Activated CD8-positive, alpha-beta T cell treated with anti-CD3 and anti-CD28 coated beads for 36 hours (primary cell): ENCODE data around the gene SLAMF1. TPM values are rescaled to one million over a fixed set of nuclear protein-coding genes. Genes with fewer than 3 reads are reported as not detected.

Experiments used
- ATAC-seq: fragments of 200-7000 bp; cut with Tn5 transposase; one replicate; pipeline ENCODE4 v1.10.0; 2021; ENCODE audit warnings: mild to moderate bottlenecking, moderate library complexity
- CTCF ChIA-PET: fragments of 350-600 bp; sonication (Branson Sonifier 250); formaldehyde crosslinking; loops from one replicate; lab custom pipeline; 2021; ENCODE audit warnings: antibody characterized with exemption; lab: Charles Lee
- POLR2A ChIA-PET: fragments of 350-600 bp; sonication (Branson Sonifier 250); formaldehyde crosslinking; loops from one replicate; lab custom pipeline; 2021; ENCODE audit warnings: antibody characterized with exemption; lab: Charles Lee
- DNase-seq: peaks from one replicate; pipeline ENCODE4 v3.0.0-alpha.2; 2020
- H3K27ac Mint-ChIP-seq: one replicate; pipeline ENCODE4 v1.8.0; 2021; ENCODE audit warnings: mild to moderate bottlenecking, mixed read lengths
- H3K27me3 Mint-ChIP-seq: one replicate; pipeline ENCODE4 v1.8.0; 2021; ENCODE audit warnings: mixed read lengths
- H3K36me3 Mint-ChIP-seq: one replicate; pipeline ENCODE4 v1.8.0; 2021; ENCODE audit warnings: low read depth, mixed read lengths
- H3K4me1 Mint-ChIP-seq: one replicate; pipeline ENCODE4 v1.8.0; 2021; ENCODE audit warnings: low read depth, mixed read lengths
- H3K4me3 Mint-ChIP-seq: one replicate; pipeline ENCODE4 v1.8.0; 2021; ENCODE audit warnings: mild to moderate bottlenecking, moderate library complexity, mixed read lengths
- H3K9me3 Mint-ChIP-seq: one replicate; pipeline ENCODE4 v1.8.0; 2021; ENCODE audit warnings: mixed read lengths
- CTCF ChIP-seq: fragments of 200-600 bp; IDR thresholded peaks from one replicate; pipeline ENCODE4 v1.8.0; 2022; ENCODE audit warnings: antibody characterized with exemption, mild to moderate bottlenecking
- intact Hi-C: fragments of 100-400 bp; cut with micrococcal nuclease; formaldehyde crosslinking; loops from one replicate; pipeline ENCODE4 v1.10.0; 2022
- total RNA-seq, 2 experiments: library from RNA; stranded (reverse); gene quantifications; one replicate each; pipeline ENCODE4 v1.2.3, GENCODE V29; 2021

SLAMF1 gene
- total RNA-seq, 2 experiments from 2014 or later, result 65.9 to 67.8 TPM

DNA sequence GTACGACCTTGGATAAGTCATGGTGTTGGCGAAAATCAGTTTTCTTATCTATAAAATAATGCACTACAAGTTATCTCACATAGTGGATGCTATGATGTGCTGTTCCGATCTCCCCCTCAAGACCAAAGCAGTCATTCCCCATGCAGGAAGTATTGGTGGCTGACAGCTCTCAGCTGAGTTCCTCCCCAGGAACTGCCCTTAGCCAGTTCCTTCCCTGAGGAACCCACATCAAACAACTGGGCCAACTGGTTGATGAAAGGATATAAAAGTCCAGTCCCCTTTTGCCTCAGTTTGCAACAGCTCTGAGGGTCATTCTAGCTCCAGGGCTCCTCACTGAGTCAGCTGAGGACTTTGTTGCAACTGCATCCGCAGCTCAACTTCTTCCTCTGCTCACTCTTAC, 16.1 kb upstream of the SLAMF1 start:
- TF ChIP-seq CTCF, result no peak
- DNase-seq (no peak), ATAC-seq (no peak)
- Mint-ChIP-seq H3K4me3 (no peak overlapping the region), H3K27ac (no peak overlapping the region), H3K36me3 (peaks cover 16% of the 10 kb centered on the region), H3K9me3 (peaks cover 10% of the 10 kb centered on the region), H3K4me1 (peaks cover 59% of the 10 kb centered on the region), H3K27me3 (no peaks in the 10 kb centered on the region)
- POLR2A ChIA-PET, result interaction anchor here (0.9 to 1.2 kb wide), 4 partner anchors 10 to 25 kb away, joined by 3 to 4 read pairs (median 3); no protein-coding TSS in a partner anchor
- intact Hi-C loops, result no loop called here
- CTCF ChIA-PET, result interaction anchor here (0.7 to 3.8 kb wide), 4 partner anchors 10 to 56 kb away, joined by 3 to 15 read pairs (median 5); no protein-coding TSS in a partner anchor

DNA sequence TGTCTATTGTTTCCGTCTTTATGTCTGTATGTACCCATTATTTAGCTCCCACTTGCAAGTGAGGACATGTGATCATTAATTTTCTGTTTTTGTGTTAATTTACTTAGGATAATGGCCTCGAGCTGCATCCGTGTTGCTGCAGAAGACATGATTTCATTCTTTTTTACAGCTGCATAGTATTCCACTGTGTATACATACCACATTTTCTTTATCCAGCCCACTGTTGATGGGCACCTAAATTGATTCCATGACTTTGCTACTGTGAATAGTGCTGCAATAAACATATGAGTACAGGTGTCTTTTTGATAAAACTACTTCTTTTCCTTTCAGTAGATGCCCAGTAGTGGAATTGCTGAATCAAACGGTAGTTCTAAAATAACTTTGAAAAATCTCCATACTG, 12.7 kb upstream of the SLAMF1 start:
- Mint-ChIP-seq H3K27ac (no peak overlapping the region), H3K36me3 (peaks cover 11% of the 10 kb centered on the region), H3K9me3 (peaks cover 10% of the 10 kb centered on the region), H3K4me3 (no peak overlapping the region), H3K4me1 (peaks cover 49% of the 10 kb centered on the region), H3K27me3 (no peaks in the 10 kb centered on the region)
- POLR2A ChIA-PET, result interaction anchor here (1.0 to 2.0 kb wide), 2 partner anchors 15 to 82 kb away, joined by 3 to 5 read pairs; no protein-coding TSS in a partner anchor
- no peak for TF ChIP-seq CTCF
- CTCF ChIA-PET, result interaction anchor here (1.5 kb wide), 1 partner anchor 63 kb away, joined by 3 read pairs; no protein-coding TSS in a partner anchor
- intact Hi-C loops, result no loop called here
- no peak for DNase-seq
- no peak for ATAC-seq

GRCh38 chr1:160658814-160659193, 12.0 kb upstream of the SLAMF1 start:
- H3K9me3 Mint-ChIP-seq, result peaks cover 10% of the 10 kb centered on the region
- no peak overlapping the region for H3K27ac Mint-ChIP-seq
- CTCF ChIA-PET, result interaction anchor here (1.4 to 1.5 kb wide), 3 partner anchors 46 to 66 kb away, joined by 3 read pairs; no protein-coding TSS in a partner anchor
- peaks cover 9% of the 10 kb centered on the region for H3K36me3 Mint-ChIP-seq
- intact Hi-C loops, result no loop called here
- ATAC-seq (no peak), DNase-seq (no peak)
- no peak overlapping the region for H3K4me3 Mint-ChIP-seq
- H3K4me1 Mint-ChIP-seq, result peaks cover 42% of the 10 kb centered on the region
- H3K27me3 Mint-ChIP-seq, result no peaks in the 10 kb centered on the region
- POLR2A ChIA-PET, result no interaction called here
- no peak for TF ChIP-seq CTCF

DNA sequence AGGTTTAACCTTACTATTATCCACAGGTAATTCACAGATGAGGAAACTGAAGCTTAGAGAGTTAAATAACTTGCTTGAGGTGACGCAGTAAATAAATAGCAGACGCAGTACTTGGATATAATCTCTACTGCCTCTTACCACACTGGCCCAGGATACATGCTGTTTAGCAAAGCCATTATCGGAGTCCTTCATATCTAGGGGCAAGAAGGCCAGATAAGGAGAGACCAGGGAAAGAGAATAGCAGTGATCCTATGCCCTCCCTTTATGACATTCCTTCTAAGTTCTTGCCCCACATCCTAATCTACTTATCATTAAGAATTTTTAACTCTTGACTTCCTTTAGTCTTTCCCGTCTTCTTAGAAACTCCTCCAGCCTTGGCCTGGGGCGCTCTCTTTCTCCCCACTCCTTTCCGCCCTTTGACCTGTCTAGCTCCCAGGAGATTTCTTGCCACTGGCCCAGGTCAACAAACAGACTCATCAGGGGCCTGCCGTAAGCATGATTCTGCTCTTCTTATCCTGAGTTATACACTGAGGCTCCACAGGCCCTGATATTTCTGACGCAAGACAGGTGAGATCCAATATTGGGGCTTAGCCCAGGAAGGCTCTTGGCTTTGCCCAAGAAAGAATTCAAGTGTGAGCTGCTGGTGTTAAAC, 11.4 kb upstream of the SLAMF1 start:
- H3K27me3 Mint-ChIP-seq, result no peaks in the 10 kb centered on the region
- TF ChIP-seq CTCF, result no peak
- H3K4me3 Mint-ChIP-seq, result no peak overlapping the region
- CTCF ChIA-PET, result interaction anchor here (1.4 kb wide), 2 partner anchors 45 to 66 kb away, joined by 3 read pairs; no protein-coding TSS in a partner anchor
- peaks cover 9% of the 10 kb centered on the region for H3K36me3 Mint-ChIP-seq
- H3K9me3 Mint-ChIP-seq, result peaks cover 10% of the 10 kb centered on the region
- no peak overlapping the region for H3K27ac Mint-ChIP-seq
- peaks cover 44% of the 10 kb centered on the region for H3K4me1 Mint-ChIP-seq
- intact Hi-C loops, result no loop called here
- ATAC-seq (no peak), DNase-seq (no peak)
- POLR2A ChIA-PET, result no interaction called here

DNA sequence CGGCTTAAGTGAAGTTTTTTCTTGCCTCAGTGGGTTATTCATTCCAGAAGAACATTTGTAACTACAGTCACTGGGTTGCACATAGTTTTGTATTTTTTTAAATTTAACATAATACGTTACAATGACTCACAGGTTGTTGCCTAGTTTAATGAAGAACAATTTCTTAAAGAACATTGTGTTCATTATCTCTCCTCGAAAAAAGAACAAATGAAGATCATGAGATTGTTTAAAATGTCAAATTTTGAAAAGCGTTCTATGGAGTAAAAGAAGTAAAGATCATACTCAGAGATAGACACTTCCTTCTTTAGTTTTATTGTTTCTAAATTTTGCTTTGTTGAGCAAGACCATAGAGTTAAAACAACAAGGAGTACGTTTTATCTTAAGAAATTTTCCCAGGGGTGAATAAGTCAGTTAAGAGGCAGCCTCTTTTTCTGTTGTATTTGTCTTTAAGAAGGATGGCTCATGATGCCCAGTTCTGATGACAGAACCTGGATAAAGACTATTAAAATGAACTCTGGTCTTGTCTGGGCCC, 10.5 kb upstream of the SLAMF1 start:
- Mint-ChIP-seq H3K36me3 (peaks cover 9% of the 10 kb centered on the region), H3K9me3 (peaks cover 10% of the 10 kb centered on the region), H3K27me3 (no peaks in the 10 kb centered on the region), H3K4me1 (peaks cover 44% of the 10 kb centered on the region), H3K27ac (peak overlapping the region; percentile 50), H3K4me3 (no peak overlapping the region)
- CTCF ChIA-PET, result interaction anchor here (1.4 kb wide), 2 partner anchors 45 to 67 kb away, joined by 3 read pairs; no protein-coding TSS in a partner anchor
- DNase-seq (no peak), ATAC-seq (peak; percentile 32)
- TF ChIP-seq CTCF, result no peak
- POLR2A ChIA-PET, result no interaction called here
- intact Hi-C loops, result no loop called here
